Measurements from ENCODE around the gene SCN2A.
A peak's percentile ranks its signal among the peaks of the same experiment; 100 is the strongest.

SCN2A gene

GRCh38 chr2:165293440-165294420 is 54.5 kb downstream of the SCN2A start:
- Mint-ChIP-seq H3K36me3 (ENCODE audit: low read depth) (no peaks in the 10 kb centered on the region), H3K27me3 (ENCODE audit: low read depth, poor library complexity) (peaks cover 13% of the 10 kb centered on the region), H3K4me3 (no peak overlapping the region), H3K27ac (no peak overlapping the region), H3K4me1 (no peaks in the 10 kb centered on the region), H3K9me3 (no peaks in the 10 kb centered on the region)
- peak; percentile 72 for TF ChIP-seq CTCF (IDR thresholded peaks at IDR 0.05)
- DNase-seq, result peak; percentile 57

- Mint-ChIP-seq H3K4me1 (no peaks in the 10 kb centered on the region), H3K36me3 (ENCODE audit: low read depth) (no peaks in the 10 kb centered on the region), H3K27me3 (ENCODE audit: low read depth, poor library complexity) (peaks cover 13% of the 10 kb centered on the region), H3K27ac (no peak overlapping the region), H3K4me3 (no peak overlapping the region), H3K9me3 (no peaks in the 10 kb centered on the region)
- no peak for TF ChIP-seq CTCF (IDR thresholded peaks at IDR 0.05)
- DNase-seq, result no peak
These were observed 55.7 kb downstream of the SCN2A start for GRCh38 chr2:165294912-165295311.

- Mint-ChIP-seq H3K9me3 (no peaks in the 10 kb centered on the region), H3K4me1 (no peaks in the 10 kb centered on the region), H3K36me3 (ENCODE audit: low read depth) (no peaks in the 10 kb centered on the region), H3K27me3 (ENCODE audit: low read depth, poor library complexity) (peaks cover 12% of the 10 kb centered on the region), H3K27ac (no peak overlapping the region), H3K4me3 (no peak overlapping the region)
- TF ChIP-seq CTCF (IDR thresholded peaks at IDR 0.05), result no peak
- DNase-seq, result no peak
These were observed 56.4 kb downstream of the SCN2A start for GRCh38 chr2:165295643-165296042.

GRCh38 chr2:165305391-165306096 is 66.3 kb downstream of the SCN2A start:
- Mint-ChIP-seq H3K27ac (no peak overlapping the region), H3K9me3 (no peaks in the 10 kb centered on the region), H3K4me1 (no peaks in the 10 kb centered on the region), H3K36me3 (ENCODE audit: low read depth) (no peaks in the 10 kb centered on the region), H3K4me3 (no peak overlapping the region), H3K27me3 (ENCODE audit: low read depth, poor library complexity) (no peaks in the 10 kb centered on the region)
- DNase-seq, result no peak
- TF ChIP-seq CTCF (IDR thresholded peaks at IDR 0.05), result no peak

- Mint-ChIP-seq H3K27me3 (ENCODE audit: low read depth, poor library complexity) (no peaks in the 10 kb centered on the region), H3K4me3 (no peak overlapping the region), H3K4me1 (no peaks in the 10 kb centered on the region), H3K9me3 (no peaks in the 10 kb centered on the region), H3K27ac (no peak overlapping the region), H3K36me3 (ENCODE audit: low read depth) (no peaks in the 10 kb centered on the region)
- no peak for TF ChIP-seq CTCF (IDR thresholded peaks at IDR 0.05)
- DNase-seq, result no peak
These were observed 68.1 kb downstream of the SCN2A start for GRCh38 chr2:165307317-165307716.

Data from nephron progenitor cell (in vitro differentiated cells).